Inferior parietal cortex (tissue), 1 donor: ENCODE data around the gene CYFIP2.

Experiments
- DNase-seq: peaks from one replicate; pipeline ENCODE4 v3.0.0-alpha.2; 2016; ENCODE audit errors: extremely low spot score

Gene CYFIP2

GRCh38 chr5:157286761-157287211, 20.9 kb downstream of the CYFIP2 start:
- no peak for DNase-seq

- DNase-seq, result no peak
Observed at GRCh38 chr5:157288405-157289163, 22.7 kb downstream of the CYFIP2 start.

DNA sequence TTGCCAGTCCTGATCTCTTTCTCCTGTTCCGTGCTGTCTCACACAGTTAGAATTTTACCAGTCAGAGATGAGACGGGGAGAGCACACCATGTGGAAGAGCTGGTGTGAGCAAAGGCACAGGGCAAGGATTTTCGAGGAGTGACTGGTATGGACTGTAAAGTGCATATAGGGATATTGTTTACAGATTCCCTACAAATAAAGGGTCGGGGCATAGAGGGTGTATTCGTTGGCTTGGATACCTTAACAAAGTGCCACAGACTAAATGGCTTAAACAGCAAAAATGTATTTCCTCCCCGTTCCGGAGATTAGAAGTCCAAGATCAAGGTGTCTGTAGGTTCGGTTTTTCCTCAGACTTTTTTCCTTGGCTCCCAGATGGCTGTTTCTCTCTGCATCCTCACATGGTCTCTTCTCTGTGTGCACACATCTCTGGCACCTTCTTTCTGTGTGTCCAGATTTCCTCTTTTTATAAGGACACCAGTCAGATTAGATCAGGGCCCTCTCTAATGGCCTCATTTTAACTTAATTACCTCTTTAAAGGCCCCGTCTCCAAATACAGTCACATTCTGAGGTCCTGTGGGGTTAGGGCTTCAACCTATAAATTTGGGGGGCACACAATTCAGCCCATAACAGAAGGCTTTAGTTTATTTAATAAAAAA, 23.4 kb downstream of the CYFIP2 start:
- no peak for DNase-seq

- DNase-seq, result no peak
Observed at GRCh38 chr5:157290156-157290980, 24.4 kb downstream of the CYFIP2 start.

DNA sequence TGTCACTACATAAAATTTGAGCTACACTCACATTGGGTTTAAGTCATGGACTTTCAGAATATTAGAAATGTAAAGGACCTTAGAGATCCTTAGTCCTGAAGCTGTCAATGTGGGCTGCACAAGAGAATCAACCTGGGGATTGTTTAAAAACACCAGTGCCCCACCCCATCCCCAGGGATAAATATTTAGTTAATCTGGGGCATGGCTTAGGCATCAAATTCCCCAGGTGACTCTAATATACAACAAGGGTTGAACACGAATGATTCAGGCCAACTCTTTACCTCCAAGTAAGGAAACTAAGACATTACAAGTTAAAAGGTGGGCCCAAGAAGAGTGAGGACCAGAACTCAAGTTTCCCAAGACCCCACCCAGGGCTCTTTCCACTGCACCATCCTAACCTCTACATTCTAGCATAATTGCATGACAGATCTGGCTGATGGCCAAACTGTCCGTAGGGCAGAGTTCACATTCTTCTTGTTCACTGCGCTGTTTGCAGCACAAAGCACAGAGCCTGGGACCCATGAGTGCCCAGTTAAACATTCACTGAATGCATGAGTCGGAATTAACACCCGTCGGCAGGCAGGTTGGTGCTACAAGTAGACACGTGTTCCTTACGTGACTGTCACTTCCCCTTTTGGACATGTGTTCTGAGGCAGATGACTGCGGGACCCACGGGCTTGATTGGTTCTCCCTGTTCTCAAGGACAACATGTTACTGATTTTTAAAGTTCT, 25.2 kb downstream of the CYFIP2 start:
- no peak for DNase-seq

DNA sequence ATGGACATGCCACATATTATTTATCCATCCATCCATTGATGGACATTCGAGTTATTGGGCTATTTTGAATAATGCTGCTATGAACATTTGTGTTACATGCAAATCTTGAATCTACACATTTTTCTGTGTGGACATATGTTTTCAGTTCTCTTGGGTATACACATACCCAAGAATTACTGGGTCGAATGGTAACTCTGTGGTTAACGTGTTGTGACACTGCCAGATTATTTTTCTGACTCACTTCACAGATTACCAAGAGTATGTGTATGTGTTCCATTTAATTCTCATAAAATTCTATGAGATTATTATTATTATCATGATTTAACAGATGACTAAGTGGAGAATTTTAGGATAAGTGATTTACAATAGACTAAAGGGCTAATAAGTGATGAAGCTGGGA, 26.7 kb downstream of the CYFIP2 start:
- no peak for DNase-seq

- DNase-seq, result no peak
Observed at GRCh38 chr5:157294407-157295091, 28.6 kb downstream of the CYFIP2 start.

DNA sequence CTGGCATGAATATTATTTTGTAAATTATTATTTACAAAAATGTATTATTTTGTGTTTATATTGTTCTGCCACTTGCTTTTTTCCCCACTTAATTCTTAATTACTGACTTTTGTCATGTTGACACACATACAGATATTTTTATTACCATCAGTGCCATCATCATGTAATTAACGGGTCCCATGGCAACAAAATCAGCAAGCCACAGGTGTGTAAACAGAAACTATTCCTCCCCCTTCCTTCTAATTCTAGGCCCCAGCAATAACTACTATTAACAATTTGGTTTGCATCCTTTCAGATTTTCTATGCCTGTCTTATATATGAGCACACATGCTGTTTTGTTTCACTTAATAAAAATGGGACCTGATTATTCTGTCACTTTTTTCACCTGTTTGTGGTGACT, 29.3 kb downstream of the CYFIP2 start:
- DNase-seq, result no peak

DNA sequence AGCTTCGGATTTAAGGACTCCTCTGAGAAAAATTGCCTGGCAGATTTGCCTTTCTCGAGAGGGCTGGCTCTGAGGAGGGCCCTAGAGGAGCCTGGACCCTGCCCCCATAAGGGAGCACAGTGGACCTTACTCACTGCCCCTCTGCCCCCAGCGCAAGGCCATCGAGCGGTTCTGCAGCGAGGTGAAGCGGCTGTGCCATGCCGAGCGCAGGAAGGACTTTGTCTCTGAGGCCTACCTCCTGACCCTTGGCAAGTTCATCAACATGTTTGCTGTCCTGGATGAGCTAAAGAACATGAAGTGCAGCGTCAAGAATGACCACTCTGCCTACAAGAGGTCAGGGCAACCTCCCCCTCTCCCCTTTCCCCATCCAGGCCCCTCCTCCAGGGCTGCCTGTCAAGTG, 34.6 kb downstream of the CYFIP2 start:
- DNase-seq, result no peak

DNA sequence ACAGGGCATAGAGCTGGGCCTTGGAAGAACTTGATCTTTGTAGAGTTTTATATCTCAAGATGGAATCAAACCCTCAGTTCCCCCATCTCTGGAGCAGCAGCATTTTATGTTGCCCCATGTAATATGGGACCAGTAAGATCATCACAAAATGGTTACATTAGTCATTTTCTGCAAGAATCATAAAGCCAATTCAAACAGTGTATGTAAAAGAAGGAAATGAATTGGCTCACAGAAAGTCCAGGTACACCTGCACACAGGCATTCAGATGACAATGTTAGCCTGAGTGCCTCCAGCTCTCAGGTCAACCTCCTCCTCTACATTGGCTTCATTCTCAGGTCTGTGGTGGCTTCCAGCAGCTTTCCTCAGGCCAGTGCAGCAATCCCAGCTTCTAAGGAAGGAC, 35.1 kb downstream of the CYFIP2 start:
- no peak for DNase-seq

GRCh38 chr5:157303023-157303422, 37.1 kb downstream of the CYFIP2 start:
- DNase-seq, result no peak

DNA sequence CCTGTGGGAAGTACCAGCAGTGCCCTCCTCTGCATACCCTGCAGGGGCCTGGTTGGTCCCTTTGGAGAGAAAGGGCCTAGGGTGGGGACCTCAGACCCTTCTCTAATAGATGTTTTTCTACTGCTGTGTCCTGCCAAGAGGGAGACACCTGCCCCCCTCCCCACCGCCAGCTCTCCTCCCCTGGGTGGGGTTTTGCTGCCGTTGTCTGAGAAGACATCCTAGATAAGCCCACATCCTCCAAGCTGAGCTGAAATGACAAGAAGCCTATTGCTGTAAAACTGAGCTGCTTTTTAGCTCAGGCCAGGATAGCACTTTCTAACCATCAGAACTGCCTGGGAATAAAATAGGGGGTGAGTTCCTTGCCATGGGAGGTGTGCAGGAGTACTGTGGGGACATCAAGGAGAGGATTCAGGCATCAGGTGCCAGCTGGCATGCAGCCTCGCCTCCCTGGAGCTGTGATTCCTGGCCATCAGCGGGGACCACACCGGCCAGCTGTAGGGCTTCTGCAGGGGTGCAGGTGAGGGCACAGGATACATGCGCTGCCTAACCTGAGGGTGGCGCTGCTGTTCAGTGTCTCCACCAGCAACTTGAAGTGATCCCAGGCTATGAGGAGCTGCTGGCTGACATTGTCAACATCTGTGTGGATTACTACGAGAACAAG, 37.9 kb downstream of the CYFIP2 start:
- no peak for DNase-seq

GRCh38 chr5:157306081-157306480, 40.2 kb downstream of the CYFIP2 start:
- no peak for DNase-seq

GRCh38 chr5:157306692-157307471, 41.0 kb downstream of the CYFIP2 start:
- no peak for DNase-seq

DNA sequence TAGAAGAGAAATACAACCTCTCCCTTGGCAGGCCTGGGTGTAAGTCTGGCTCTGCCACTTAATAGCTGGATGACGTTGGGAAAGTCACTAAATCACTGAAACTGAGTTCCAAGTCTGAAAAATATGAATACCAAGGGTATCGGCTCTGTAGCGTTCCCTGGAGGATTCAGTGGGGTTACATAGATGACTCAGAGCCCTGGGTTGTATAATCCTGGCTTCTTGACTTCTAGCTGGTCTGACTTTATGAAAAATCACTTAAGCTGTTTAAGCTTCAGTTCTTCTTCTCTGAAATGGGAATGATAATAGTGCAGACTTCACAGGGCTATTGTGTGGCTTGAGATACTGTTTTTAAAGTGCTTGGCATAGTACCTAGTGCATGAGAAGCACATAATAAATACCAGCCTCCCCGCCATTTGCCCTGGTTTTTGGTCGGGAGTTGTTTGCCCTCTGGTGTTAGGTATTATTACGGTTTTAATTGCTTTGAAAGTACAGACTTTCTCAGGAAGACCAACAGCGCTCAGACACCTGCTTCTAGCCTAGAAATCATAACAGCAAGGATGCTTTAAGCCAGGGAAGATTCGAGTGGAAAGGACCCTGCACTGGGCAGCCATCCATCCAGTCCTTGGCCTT, 43.0 kb downstream of the CYFIP2 start:
- no peak for DNase-seq

GRCh38 chr5:157309796-157310195, 43.9 kb downstream of the CYFIP2 start:
- no peak for DNase-seq

DNA sequence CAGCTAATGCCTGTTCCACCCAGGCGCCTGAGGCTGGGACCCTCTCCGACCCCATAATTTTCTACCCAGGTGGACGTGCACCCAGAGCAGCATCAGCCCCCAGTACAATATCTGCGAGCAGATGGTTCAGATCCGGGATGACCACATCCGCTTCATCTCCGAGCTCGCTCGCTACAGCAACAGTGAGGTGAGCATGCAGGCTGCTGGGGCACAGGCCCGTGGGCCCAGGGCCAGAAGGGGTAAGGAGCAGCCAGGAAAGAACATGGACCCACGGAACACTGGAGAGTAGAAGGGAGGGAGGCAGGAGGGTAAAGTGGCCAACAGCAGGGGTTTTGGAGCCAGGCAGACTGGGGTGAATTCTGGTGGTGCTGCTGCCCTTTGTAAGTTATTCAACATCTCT, 45.7 kb downstream of the CYFIP2 start:
- no peak for DNase-seq

DNA sequence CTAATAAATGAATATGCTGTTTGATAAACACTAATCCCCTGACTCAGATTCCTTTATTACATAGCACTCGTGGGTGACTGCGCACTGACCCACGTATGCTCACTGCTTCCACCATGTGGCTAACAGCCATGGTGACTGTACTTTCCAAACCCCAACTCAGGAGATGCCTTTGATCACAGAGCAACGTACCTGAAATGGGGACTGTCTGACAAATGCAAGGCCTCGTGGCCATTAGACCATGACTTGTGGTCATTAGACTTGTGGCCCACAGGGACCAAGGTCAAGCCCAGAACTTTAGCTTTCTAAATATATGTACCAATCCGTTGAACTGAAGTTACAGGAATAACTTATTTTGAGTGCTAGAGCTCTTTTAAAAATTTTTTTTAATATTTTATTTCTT, 46.6 kb downstream of the CYFIP2 start:
- DNase-seq, result peak; percentile 57

DNA sequence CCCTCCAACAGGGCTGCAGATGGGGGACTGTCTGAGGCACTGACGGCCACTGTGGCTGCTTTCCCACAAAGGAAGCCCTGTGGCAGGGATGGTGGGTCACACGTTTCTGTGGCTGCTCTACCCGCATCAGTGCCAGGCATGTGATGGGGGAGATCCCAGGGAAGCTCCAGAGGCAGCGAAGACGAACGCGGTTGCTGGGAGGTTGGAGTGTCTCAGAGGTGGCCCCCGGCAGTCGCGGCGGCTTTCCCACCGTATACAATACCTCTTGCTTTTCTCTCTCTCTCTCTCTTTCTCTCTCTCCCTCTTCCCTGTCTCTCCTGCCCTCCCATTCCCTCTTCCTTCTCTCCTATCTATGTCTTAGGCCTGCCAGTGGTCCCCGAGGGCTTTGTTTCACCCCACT, 56.7 kb downstream of the CYFIP2 start:
- no peak for DNase-seq
